ENCODE results near the gene ASB2.

ASB2 gene

DNA sequence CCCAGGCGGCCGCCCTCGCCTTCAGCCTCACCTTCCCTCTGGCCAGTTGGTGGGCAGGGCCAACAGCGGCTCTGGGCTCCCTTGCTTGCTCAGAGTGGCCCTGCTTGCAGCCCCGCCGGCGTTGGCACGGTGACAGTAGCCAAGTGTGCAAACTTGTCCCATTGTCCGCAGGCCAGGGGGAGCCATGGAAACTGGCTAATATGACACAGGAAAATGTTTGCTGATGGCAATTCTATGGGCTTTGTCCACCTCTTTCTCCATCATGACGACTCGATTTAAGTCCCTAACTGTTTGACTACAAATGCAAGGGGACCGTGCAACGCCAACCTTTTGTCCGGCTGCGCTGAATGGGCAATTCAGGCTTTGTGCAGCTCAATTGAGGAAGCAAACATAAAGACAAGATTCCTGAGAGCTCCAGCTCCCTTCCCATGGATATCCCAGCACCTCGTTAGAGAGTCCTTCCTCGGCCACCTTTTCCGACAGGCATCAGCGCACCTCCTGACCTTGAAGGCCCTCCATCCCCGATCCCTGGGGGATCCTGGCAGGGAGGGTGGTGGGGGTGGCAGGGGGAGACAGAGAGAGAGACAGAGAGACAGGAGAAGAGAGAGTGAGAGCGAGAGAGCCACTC, 50.0 kb downstream of the ASB2 start:
- DNase-seq, result no peak

- no peak for DNase-seq
Measured at GRCh38 chr14:93925374-93925895, 50.9 kb downstream of the ASB2 start.

- no peak for DNase-seq
Measured at GRCh38 chr14:93924592-93925355, 51.6 kb downstream of the ASB2 start.

DNA sequence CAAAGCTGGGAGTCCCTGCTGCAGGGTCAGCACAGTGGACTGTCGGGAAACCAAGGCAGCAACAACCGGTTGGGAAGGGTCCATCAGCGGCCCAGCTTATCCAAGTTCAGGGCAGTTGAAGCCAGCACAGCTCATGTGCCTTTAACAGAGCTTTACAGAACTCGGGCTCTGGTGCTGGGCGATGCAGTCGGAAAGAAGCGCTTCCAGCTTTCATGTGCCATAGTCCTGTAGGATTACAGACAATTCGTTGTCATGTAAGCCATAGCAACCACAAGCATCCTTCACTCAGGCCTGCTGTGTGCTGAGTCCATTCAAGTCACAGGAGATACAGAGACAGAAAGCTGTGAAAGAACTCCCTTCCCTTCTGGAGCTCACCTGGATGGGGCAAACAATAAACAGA, 52.7 kb downstream of the ASB2 start:
- DNase-seq, result no peak

DNA sequence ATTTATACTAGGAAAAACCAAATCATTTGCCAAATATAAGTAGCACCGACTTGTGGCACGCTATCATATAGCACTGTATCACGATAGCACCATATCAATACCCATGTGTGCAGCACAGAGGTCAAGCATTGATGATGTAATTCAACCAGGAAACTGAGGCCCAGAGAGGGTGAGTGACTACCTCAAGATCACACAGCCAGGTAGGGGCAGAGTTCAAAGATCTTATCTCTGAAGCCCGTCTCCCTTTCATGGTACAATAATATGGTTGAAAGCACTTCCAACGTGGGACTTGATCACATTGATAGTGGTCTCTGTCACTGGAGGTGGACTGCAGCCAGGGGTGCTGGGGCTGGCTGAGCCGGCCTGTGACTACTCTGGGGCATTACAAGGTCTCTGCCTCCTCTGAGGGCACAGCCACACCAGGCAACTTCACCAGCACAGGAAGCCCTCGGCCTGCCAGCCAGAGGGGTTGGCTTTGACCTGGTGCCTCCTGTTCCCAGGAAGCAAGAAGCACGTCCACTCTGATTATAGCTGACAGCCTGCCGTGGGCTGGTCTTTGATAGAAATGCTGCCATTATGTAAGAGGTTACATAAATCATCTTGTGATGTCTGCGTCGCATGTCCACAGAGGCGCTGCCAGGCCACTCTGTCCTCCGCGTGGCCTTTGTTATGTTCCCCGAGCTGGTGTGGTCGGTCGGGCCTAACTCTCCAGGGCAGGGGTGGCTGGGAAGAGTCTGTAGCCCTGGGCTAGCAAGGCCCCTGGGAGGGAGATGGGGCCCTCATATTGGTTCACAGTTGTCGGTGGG, 55.2 kb downstream of the ASB2 start:
- DNase-seq, result no peak

- DNase-seq, result no peak
Measured at GRCh38 chr14:93917141-93917540, 59.2 kb downstream of the ASB2 start.

DNA sequence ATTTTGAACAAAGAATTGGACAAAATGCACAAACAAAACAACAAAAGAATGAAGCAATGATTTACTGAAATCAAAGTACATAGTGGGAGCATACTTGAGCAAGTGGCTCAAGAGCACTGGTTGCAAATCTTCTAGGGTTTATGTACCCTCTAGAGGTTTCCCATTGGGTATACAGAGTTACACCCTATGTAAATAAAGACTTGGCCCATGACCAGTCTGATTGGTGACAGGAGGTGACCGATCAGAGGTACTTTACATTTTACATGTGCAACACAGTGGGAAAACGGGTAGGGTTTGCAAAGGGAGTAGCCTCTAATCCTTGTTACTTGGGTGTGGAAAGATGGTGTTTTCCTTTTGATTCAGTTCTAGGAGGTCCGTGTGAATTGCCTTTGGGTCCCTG, 59.9 kb downstream of the ASB2 start:
- no peak for DNase-seq

GRCh38 chr14:93915800-93916199, 60.6 kb downstream of the ASB2 start:
- DNase-seq, result no peak

DNA sequence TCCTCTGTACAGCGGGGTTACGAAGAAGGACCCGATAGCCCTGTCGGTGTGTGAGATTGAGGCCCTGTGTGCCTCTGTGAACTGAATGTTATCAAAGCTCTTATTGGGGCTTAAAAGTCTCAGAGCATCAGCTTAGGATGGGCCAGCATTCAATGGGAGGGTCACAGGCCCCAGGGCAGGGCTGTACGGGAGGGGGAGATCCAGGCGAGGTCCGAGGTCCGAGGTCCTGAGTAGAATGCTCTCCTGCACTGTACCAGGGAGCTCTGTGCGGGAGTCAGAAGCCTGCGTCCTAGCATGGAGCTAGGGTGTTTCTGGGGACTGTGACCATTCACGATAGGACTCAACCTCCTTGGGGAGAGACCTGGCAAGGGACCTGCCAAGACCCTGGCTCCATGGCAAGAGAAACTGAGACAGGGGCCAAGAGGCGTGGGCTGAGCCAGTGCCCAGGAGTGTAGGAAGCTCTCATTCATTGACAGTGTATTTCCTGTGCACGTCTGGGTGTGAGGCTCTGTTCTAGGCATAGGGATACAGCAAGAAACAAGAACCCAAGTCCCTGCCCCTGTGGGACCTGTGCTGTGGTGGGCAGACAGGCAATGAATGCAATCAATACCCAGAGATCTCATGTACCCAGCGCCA, 61.2 kb downstream of the ASB2 start:
- no peak for DNase-seq

- DNase-seq, result no peak
Measured at GRCh38 chr14:93914278-93914677, 62.1 kb downstream of the ASB2 start.

DNA sequence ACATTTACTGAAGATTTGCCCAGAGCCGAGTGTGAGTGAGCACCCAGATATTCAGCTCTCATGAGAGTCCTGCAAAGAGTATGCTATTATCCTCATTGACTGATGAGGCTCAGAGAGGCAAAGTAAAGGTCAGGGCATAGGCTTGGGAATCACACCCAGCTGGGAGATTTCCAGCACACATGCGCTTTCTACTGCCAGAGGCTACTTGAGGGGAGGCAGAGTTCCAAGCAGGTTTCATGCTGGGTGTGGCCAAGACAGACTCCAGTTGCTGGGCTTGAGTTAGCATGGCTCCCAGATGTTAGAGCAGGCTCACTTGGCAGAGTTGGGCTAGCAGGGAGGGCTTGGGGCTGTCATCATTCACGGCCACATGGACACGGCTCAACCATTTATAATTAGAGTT, 63.6 kb downstream of the ASB2 start:
- DNase-seq, result no peak

DNA sequence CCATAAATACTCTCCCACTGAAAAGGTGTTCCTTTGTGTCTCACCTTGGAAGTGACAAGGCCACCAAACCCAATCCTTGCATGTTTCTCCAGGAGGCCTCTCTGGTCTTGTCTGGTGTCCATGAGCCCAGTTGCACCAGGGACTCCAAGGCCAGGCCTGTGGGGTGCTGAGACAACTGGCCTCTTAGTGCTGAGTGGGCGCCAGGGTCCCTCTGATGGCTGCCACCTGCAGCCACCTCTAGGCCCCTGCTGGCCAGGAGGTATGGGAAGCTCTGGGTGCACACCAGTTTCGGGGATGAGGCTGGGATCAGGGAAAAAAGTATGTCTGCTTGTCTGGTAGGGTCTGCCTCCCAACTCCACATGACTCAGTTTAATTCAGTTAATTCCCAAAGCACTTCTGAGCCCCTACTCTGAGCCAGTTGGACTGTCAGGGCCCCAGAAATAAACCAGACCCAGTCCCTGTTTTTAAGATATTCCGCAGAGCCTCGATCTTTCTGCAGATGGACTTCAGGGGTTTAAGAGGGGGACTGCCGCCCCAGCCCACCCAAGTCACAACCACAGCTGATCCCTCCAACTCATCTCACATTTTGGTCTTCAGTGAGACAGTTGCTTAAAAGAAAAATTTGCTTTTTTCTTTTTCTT, 64.3 kb downstream of the ASB2 start:
- no peak for DNase-seq

GRCh38 chr14:93909429-93910128, 66.8 kb downstream of the ASB2 start:
- no peak for DNase-seq

- peak; percentile 77 for DNase-seq
Measured at GRCh38 chr14:93906341-93907329, 69.7 kb downstream of the ASB2 start.

- no peak for DNase-seq
Measured at GRCh38 chr14:93905623-93906022, 70.7 kb downstream of the ASB2 start.

- DNase-seq, result peak; percentile 31
Measured at GRCh38 chr14:93903342-93904184, 72.8 kb downstream of the ASB2 start.

- DNase-seq, result no peak
Measured at GRCh38 chr14:93902619-93903307, 73.6 kb downstream of the ASB2 start.

GRCh38 chr14:93901813-93902212, 74.6 kb downstream of the ASB2 start:
- DNase-seq, result no peak

- DNase-seq, result no peak
Measured at GRCh38 chr14:93898731-93899130, 77.6 kb downstream of the ASB2 start.

Measured in hematopoietic multipotent progenitor cell treated with erythropoietin and hydrocortisone succinate and interleukin-3 and kit ligand, for 4 days (in vitro differentiated cells).